T-helper 1 cell (primary cell): ENCODE results near the gene TP53TG5.

Experiments
- DNase-seq, 5 donors: peaks; one replicate each; pipeline ENCODE4 v3.0.0-alpha.2; 2012 to 2020

Gene TP53TG5

GRCh38 chr20:45322952-45323383, 55.2 kb downstream of the TP53TG5 start:
- DNase-seq: no peak
